ENCODE data around the gene SNX32.

SNX32 gene

DNA sequence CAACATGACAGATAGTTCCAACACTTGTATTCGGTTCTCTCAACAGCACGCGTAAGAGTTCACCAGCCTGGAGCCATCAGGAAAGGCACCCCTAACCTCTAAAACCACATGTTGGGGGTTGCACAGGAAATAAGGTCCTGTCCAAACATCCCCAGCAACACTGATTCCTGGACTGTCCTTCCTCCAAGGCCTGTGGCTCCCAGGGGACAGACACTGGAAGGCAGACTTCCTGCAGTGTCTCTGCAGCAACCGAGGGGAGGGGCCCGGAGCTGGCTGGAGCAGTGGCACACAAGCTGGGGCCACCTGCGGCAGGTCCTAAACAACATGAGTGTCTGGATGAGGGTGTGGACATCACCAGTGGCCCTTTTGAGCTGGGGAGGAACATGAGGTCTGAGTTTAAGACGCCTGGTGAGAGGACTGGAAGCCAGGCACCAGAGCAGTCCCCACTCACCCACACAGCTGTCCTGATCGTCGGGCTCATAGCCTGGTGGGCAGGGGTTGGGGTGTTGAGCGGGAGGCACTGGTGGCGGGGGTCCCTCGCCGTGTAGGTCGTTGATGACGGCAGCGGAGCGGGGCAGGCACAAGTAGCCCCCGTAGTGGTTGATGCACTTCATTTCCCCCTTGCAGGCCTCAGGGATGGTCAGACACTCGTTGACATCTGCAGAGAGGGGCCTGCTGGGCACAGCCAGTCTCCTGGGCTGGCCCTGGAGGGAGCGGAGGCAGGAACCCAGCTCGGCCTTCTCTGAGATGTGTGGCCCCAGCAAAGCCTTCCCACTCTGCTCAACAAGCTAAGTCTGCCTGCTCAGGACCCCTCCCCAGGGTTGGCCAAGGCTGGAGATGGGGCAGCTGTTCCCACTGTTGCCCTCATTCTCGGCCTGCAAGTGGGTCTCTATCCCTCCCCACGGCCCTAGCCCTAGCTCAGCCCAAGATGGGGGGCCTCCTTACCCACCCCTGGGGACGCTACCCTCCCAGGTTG lies 37.2 kb downstream of the SNX32 start:
- Histone ChIP-seq H3K27ac (replicated peaks) (no peak overlapping the region), H3K4me3 (replicated peaks; ENCODE audit: insufficient read depth, low read length) (no peak overlapping the region), H3K27me3 (ENCODE audit: insufficient read depth, poor library complexity, severe bottlenecking) (no peaks in the 10 kb centered on the region)
- DNase-seq (ENCODE audit: low read depth in 1 of 2, low spot score in 1 of 2), result peak in 1 of 2 experiments; percentile 68
- TF ChIP-seq, protein P1, sequence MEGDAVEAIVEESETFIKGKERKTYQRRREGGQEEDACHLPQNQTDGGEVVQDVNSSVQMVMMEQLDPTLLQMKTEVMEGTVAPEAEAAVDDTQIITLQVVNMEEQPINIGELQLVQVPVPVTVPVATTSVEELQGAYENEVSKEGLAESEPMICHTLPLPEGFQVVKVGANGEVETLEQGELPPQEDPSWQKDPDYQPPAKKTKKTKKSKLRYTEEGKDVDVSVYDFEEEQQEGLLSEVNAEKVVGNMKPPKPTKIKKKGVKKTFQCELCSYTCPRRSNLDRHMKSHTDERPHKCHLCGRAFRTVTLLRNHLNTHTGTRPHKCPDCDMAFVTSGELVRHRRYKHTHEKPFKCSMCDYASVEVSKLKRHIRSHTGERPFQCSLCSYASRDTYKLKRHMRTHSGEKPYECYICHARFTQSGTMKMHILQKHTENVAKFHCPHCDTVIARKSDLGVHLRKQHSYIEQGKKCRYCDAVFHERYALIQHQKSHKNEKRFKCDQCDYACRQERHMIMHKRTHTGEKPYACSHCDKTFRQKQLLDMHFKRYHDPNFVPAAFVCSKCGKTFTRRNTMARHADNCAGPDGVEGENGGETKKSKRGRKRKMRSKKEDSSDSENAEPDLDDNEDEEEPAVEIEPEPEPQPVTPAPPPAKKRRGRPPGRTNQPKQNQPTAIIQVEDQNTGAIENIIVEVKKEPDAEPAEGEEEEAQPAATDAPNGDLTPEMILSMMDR (IDR thresholded peaks at IDR 0.05; ENCODE audit: insufficient read depth, low read length), result no peak
- TF ChIP-seq GABPA (IDR thresholded peaks at IDR 0.05; ENCODE audit: low read depth), result no peak
- no peak for TF ChIP-seq SPI1 (IDR thresholded peaks at IDR 0.05; ENCODE audit: borderline replicate concordance, low read depth)
- TF ChIP-seq POLR2AphosphoS5 (IDR thresholded peaks at IDR 0.05; ENCODE audit: low read depth), result no peak
- TF ChIP-seq, protein P2, sequence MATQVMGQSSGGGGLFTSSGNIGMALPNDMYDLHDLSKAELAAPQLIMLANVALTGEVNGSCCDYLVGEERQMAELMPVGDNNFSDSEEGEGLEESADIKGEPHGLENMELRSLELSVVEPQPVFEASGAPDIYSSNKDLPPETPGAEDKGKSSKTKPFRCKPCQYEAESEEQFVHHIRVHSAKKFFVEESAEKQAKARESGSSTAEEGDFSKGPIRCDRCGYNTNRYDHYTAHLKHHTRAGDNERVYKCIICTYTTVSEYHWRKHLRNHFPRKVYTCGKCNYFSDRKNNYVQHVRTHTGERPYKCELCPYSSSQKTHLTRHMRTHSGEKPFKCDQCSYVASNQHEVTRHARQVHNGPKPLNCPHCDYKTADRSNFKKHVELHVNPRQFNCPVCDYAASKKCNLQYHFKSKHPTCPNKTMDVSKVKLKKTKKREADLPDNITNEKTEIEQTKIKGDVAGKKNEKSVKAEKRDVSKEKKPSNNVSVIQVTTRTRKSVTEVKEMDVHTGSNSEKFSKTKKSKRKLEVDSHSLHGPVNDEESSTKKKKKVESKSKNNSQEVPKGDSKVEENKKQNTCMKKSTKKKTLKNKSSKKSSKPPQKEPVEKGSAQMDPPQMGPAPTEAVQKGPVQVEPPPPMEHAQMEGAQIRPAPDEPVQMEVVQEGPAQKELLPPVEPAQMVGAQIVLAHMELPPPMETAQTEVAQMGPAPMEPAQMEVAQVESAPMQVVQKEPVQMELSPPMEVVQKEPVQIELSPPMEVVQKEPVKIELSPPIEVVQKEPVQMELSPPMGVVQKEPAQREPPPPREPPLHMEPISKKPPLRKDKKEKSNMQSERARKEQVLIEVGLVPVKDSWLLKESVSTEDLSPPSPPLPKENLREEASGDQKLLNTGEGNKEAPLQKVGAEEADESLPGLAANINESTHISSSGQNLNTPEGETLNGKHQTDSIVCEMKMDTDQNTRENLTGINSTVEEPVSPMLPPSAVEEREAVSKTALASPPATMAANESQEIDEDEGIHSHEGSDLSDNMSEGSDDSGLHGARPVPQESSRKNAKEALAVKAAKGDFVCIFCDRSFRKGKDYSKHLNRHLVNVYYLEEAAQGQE (IDR thresholded peaks at IDR 0.05; ENCODE audit: insufficient replicate concordance, low read depth), result no peak

DNA sequence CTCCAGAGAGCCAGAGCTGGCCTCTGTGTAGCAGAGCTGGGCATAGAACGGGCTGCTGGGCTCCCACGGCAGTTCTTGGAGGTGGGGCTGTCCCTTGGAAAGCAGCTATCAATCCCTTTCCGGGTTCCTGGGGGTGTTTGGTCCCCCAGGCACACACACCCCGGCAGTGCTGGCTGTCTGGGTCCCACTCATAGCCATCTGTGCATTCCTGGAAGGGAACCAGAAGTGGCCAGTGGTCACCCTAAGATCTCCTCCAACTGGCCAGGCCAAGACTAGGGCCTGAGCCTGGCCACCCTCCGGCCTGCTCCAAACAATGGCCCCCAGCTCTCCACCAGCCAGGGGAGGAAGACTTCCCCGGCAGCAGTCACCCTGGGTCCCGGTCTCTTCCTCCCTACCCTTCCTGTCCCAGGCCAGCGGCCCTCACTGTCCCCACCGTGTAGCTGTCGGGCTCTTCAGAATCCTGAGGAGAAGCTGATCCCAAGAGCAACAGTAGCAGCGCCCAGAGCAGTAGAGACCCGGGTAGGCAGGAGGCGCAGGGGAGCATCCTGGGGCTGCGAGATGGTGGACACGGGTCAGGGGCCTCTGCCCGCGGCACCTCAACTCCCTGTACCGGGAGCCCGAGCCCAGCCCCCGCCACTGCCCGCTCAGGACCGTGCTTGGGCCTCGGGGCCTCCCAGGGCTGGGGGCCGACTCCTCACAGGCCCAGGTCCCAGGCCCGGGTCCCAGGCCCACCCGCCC lies 38.2 kb downstream of the SNX32 start:
- Histone ChIP-seq H3K27me3 (ENCODE audit: insufficient read depth, poor library complexity, severe bottlenecking) (no peaks in the 10 kb centered on the region), H3K4me3 (replicated peaks; ENCODE audit: insufficient read depth, low read length) (no peak overlapping the region), H3K27ac (replicated peaks) (no peak overlapping the region)
- TF ChIP-seq, protein P1 (IDR thresholded peaks at IDR 0.05; ENCODE audit: insufficient read depth, low read length), result no peak
- TF ChIP-seq SPI1 (IDR thresholded peaks at IDR 0.05; ENCODE audit: borderline replicate concordance, low read depth), result no peak
- no peak for DNase-seq (ENCODE audit: low read depth in 1 of 2, low spot score in 1 of 2)

DNA sequence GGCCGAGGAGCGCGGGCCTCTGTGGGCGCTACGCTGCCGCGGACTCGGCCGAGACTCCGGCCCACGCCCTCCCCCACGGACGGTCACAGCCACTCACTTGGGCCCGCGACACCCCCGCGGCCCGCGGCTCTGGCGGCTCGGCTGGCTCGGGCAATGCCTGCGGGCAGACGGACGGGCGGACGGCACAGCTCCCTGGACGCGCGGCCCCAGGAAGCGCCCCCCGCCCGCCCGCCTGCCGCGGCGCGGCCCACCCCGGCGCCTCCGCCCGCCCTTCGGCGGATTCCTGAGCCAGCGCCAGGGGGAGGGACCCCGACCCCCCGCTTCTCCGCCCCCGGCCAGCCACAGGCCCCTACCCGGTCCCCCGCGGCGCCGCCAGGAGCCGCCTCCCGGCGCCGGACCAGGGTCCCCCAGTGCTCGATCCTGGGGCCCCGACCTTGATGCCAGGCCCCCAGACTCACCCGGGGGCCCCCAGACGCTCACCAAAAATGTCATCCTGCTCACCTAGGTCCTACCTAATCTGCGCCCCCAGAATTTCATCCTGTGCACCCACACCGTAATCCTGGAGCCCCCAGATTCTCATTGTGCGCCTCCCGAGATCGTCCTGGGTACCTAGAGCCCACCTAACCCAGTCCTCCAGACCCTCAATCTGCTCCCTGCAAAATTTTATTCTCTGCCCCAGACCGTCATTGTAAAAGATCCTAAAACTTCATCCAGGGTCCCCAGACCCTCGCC lies 39.0 kb downstream of the SNX32 start, which contains the start of gene EFEMP2:
EFEMP2 (minus strand) TSS at position 215 of the 732 bp plus-strand sequence. CDS start 446 bp downstream, outside the sequence.
- H3K27ac ChIP-seq (replicated peaks), result peak within 1 kb of the TSS; percentile 35
- DNase-seq (ENCODE audit: low read depth in 1 of 2, low spot score in 1 of 2), result no peak
- TF ChIP-seq, protein P2 (IDR thresholded peaks at IDR 0.05; ENCODE audit: insufficient replicate concordance, low read depth), result no peak
- TF ChIP-seq POLR2AphosphoS5 (IDR thresholded peaks at IDR 0.05; ENCODE audit: low read depth) (no peak), SPI1 (IDR thresholded peaks at IDR 0.05; ENCODE audit: borderline replicate concordance, low read depth) (no peak), GABPA (IDR thresholded peaks at IDR 0.05; ENCODE audit: low read depth) (no peak)
- TF ChIP-seq, protein P1 (IDR thresholded peaks at IDR 0.05; ENCODE audit: insufficient read depth, low read length), result no peak

More for the DNA sequence above, 39.0 kb downstream of the SNX32 start, which contains the start of gene EFEMP2:
- Histone ChIP-seq H3K4me3 (replicated peaks; ENCODE audit: insufficient read depth, low read length) (peak within 1 kb of the TSS; percentile 46), H3K27me3 (ENCODE audit: insufficient read depth, poor library complexity, severe bottlenecking) (no peaks in the 10 kb centered on the region)

Data from HL-60 (cell line).